Measurements from ENCODE around the gene ZNF423.
"Not testable (repeated sequence)": the region's sequence is repeated elsewhere in the genome, so short reads cannot be mapped to it uniquely, and the experiment has no call there.

Gene ZNF423

DNA sequence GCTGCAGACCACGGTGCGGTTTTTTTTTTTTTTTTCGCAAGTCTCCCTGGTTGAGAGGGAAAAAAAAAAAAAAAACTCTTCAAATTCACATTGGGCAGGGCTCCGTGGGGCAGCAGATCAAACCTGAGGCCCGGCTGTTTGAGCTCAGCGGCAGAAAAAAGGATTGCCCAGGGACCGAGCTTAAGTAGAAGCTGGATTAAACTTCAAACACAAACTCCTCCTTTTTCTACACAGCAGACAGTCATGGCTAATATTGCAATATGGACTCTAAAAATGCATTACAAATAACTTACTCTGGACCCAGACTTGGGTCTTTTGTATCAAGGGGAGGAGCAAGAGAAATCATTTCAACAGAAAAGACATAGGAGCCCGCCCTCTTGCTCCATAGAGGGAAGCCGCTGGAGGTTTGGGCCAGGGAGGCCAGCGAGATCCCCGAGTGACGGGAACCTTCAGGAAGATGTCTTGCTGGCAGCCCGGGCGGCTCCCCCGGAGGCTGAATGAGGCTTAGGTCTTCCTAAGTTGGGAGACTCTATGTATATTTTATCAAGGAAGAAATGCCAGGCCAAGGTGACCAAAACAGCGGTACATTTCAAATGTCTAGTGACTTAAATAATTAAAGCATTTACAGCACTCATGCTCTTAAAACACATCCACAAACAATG, 167.7 kb downstream of the ZNF423 start:
- no peak for DNase-seq

- DNase-seq: no peak
Measured at GRCh38 chr16:49687476-49688002, 168.4 kb downstream of the ZNF423 start.

GRCh38 chr16:49684696-49685095, 171.2 kb downstream of the ZNF423 start:
- no peak for DNase-seq

- DNase-seq: no peak
Measured at GRCh38 chr16:49682577-49683165, 173.2 kb downstream of the ZNF423 start.

- DNase-seq: no peak
Measured at GRCh38 chr16:49681217-49681883, 174.6 kb downstream of the ZNF423 start.

DNA sequence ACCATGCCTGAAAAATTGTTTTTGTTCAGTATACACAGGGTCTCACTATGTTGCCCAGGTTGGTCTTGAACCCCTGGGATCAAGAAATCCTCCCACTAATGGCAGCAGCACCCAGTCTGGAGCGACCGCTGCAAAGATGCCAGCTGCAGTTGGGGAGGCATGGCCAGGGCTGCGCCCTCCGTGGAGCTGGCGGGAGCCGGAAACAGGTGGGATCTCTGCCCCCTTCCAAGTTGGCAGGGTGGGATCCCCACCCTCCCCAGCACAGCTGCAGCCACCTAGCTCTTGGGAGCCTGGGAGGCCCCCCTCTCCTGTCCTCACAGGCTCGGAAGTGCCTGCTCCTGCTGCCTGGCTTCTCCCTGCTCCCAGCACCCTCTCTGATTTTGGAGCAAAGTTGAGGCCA, 176.8 kb downstream of the ZNF423 start:
- DNase-seq: no peak

DNA sequence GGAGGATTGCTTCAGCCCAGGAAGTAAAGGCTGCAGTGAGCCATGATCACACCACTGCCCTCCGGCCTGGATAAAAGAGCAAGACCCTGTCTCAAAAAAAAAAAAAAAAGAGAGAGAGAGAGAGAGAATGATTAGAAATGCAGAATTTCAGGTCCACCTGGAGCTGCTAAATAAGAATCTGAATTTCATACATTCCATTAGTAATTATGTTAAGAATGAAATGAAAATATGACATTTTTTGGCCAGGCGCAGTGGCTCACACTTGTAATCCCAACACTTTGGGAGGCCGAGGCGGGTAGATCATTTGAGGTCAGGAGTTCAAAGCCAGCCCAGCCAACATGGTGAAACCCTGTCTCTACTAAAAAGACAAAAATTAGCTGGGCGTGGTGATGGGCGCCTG, 178.3 kb downstream of the ZNF423 start:
- not testable (repeated sequence) for DNase-seq

DNA sequence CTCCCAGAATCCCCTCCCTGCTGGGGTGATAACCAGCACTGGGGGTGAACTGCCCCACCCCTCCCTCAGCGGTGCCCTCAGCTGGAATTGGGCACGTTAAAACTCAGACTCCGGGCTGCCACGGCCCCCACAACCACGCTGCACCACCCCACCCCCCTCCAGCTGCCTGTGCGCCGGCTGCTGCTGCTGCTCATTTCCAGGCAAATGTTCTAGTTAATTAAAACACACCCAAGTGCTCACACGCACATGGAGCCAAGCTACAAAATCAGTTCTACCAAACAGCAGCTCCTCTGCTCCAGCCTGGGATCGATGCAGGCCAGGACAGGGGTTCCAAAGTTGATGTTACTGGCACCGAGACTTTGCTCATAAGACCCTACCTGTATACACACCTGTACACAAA, 180.5 kb downstream of the ZNF423 start:
- no peak for DNase-seq

DNA sequence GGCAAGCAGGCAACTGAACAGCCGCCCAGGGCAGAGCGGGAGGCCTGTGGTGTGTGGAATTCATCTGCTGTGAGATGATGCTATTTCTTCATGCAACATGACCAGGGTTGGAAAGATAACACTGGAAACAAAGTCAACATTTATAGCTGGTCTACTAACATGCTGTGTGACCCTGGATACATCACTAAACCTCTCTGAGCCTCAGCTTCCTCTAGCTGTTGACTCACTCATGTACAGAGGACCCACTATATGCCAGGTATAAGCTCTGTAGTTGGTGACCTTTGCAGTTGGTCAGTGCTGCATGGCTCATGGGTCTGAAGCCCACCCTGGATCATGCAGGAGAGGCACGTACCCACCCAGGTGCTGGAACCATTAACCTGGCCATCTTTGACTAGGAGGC, 180.9 kb downstream of the ZNF423 start:
- no peak for DNase-seq

GRCh38 chr16:49674351-49674851, 181.5 kb downstream of the ZNF423 start:
- DNase-seq: no peak

DNA sequence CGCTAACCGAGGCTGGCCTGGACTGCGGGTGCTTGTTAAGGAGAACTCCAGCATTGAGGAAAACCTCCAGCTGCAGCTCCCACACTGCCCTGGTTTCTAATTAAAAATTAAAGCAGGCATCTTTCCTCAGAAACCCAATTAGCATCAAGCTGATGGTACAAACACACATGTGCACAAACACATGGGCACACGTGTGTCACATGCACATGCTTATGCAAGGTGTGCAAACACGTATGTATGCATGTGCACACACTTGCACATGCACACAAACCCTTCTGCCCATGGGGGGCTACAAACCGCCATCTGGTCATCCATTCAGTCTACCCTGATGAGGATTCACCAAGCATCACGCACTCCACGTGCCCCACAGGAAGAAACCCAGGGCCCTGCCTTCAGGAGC, 182.5 kb downstream of the ZNF423 start:
- DNase-seq: no peak

DNA sequence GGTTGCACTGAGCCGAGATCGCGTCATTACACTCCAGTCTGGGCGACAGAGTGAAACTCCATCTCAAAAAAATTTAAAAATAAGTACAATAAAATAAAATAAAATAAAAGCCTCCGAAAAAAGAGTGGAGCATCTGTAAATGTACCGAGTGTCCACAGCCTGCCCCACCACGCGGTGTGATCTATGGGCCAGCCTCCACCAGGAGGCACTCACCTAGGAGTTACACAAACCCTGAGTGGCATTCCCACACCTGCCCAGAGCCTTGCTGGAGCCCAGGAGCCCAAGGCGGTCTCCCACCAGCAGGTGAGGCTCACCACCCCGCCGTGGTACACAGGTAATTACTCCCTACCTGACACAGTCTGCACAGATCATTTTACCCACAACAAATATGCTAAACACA, 183.2 kb downstream of the ZNF423 start:
- no peak for DNase-seq

- DNase-seq: no peak
Measured at GRCh38 chr16:49671333-49671732, 184.6 kb downstream of the ZNF423 start.

- DNase-seq: no peak
Measured at GRCh38 chr16:49670627-49671026, 185.3 kb downstream of the ZNF423 start.

DNA sequence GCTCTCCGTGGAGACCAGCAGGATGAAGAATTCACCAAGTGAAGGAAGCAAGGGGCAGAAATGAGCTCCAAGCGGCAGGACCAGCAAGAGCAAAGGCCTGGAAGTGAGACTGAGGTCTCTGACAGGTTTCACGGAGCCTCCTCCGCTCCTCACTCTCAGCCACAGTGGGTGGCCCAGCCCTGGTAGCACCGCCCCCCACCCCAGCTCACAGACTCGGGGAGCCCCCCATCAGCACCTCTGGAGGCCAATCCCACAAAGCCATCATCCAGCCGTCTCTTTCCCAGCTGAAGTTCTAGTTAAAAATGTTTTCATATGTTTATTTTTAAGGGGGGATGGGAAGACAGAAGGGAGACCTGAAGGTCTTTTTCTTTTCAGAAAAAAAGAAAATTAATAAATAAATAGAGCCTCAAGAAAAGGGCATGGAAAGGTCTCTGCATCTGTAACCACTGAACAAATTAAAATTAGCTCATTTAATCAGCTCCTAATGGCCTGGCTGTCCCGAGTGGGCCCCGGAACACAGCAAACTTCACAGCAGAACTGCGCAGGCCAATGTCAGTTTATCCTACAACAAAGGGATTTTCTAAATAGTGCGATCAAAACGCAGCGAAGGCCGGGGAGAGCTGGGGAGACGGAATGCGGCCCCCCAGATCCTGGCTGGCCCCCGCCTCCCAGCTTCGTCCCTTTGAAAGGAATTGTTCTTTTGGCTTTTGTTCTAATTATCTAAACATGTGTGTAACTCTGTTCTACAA, 190.3 kb downstream of the ZNF423 start:
- no peak for DNase-seq

DNA sequence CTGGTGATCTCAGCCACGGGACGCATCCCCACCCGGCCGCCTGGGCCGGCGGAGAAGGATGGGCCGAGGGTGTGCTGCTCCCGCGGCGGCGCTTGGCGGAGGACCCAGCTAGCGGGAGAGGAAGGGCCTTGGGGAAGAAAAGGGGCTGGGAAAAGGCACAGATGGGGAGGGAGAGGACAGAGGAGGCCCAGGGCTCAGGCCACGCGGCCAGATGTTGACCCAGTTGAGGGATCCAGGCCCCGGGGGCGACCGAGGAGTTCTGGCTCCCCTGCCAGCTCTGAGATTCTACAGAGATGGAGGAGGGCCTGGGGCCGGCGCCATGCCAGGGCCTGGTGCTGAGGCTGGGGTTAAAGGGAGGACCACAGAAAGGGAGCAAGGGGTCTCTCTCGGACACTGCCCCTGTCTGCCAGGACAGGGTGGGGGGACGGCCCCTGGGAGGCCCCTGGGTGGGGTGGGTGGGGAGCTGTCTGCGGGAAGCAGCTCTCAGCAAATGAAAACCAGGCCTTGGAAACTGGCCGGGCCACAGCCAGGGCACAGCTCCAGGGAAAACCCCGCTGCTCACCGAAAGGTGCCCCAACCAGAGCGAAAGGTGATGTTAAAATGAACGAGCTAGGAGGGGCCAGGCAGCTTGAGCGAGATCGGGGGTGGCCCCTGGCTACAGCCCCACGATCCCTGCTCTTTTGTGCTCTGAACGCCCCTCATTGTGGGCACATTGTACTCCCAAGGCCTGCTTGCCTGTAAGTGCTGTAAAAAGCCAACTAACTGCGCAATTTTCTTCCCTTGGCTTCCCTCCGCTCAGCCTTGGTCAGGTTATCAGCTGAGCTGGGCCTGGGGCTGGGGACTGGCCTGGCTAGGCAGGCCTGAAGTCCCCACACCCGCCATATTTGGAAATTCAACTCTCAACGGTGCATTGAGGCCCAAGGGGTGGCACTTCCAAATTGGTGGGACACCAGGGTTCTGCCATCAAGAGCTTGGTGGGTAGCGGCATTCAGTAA, 191.4 kb downstream of the ZNF423 start:
- DNase-seq: no peak

GRCh38 chr16:49663081-49664065, 192.5 kb downstream of the ZNF423 start:
- no peak for DNase-seq

GRCh38 chr16:49662569-49662968, 193.3 kb downstream of the ZNF423 start:
- no peak for DNase-seq

DNA sequence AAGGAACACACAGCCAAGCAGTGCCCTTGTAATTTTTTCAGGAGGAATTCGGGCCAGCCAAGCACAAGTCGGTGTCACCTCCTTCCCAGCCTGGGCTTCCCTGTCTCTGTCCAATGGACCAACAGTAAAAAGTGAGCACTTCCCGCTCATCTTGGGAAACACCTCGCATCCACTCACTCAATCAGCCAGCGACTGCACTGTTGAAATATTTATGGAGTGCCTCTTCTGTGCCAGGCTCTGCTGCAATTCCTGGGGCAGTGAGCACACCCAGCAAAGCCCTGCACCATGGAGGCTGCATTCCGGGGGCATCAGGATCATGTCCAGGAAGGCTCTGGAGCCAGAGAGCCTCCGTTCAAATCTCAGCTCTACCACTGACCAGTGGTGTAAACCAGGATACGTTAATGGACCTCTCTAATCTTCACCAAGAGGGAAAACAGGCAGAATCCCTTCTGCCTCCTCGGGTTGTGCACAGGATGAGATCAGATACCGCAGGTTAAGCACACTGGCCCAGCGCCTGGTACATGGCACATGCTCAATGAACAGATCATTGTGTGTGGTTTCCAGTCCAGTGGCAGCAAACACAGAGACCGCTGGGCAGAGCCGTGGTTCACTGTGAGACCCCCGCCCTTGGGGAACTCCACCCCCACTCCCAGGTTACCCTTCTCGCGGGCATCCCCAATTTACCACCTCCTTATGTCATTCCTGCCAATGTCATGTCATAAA, 194.3 kb downstream of the ZNF423 start:
- no peak for DNase-seq

DNA sequence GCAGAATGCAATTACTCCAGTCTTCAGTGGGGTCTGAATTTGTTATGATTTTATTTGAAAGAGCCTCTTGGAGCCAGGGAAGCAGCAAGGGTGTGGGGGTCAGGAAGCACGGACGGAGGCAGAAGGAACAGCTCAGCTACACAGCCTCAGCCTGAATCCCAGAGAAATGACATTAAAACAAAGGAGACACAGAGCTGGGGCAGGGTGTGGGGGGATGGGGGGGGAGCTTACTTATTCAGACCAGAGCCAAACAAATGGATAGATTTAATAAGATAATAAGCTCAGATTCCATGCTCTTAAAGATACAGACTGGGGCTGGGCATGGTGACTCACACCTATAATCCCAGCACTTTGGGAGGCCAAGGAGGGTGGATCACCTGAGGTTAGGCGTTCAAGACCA, 195.3 kb downstream of the ZNF423 start:
- no peak for DNase-seq

Data from NCI-H1436 (cell line).